HG02943 (cell line): ENCODE data around the gene SIRT4.

Source experiments
- ATAC-seq: cut with Tn5 transposase; IDR thresholded peaks from one replicate; pipeline ENCODE4 v1.9.1; 2021; ENCODE audit warnings: mild to moderate bottlenecking, low read depth, moderate library complexity; ENCODE audit not compliant: unreplicated experiment

Gene SIRT4

DNA sequence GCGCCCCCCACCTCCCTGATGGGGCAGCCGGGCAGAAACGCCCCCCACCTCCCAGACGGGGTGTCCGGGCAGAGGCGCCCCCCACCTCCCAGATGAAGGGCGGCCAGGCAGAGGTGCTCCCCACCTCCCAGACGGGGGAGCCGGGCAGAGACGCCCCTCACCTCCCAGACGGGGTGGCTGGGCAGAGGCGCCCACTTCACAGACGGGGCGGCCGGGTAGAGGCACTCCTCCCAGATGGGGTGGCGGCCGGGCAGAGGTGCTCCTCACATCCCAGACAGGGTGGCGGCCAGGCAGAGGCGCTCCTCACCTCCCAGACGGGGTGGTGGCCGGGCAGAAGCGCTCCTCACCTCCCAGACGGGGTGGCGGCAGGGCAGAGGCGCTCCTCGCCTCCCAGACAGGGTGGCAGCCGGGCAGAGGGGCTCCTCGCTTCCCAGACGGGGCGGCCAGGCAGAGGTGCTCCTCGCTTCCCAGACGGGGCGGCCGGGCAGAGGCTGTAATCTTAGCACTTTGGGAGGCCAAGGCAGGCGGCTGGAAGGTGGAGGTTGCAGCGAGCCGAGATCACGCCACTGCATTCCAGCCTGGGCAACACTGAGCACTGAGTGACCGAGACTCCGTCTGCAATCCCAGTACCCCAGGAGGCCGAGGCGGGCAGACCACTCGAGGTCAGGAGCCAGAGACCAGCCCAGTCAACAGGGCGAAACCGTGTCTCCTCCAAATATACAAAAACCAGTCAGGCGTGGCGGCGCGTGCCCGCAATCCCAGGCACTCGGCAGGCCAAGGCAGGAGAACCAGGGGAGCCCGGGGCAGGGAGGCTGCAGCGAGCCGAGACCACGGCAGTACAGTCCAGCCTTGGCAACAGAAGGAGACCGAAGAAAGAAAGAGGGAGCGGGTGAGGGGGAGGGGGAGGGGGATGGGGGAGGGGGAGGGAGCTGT is 23.7 kb upstream of the SIRT4 start:
- no peak for ATAC-seq

DNA sequence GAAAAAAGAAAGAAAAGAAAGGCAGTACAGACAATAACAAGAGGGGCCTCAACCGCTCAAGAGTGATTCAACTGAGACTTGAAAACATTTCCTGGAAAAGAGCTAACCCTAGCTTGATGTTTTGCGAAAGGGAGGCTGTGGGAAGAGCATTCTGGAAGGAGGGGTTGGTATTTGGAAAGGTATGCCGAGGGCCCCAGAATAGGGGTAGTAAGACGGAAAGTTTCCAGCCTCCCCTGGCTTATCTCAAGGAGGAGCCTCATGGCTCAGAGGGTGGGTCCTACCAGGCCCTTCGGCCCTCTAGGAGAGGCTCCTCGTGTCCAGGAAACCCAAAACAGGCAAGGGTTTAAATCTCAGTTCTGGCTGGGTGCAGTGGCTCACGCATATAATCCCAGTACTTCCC is 18.8 kb upstream of the SIRT4 start:
- ATAC-seq, result no peak

DNA sequence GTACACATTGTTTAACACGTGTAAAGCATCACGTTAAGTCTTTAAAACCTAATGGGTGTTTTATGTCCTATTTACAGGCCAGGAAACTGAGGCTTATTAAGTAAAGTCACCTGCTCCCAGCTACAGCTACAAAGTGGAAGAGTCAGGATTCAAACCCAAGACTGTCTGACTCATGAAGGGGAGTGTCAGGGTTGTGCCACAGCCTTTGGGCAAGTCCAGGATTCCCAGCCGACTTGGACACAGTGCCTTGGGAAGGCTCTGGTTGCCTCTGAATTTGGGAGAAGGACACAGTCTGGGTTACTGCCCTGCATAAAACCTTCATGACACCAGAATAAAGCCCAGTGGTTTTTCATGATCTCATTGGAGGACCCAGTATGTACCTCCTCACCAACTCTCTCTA is 17.7 kb upstream of the SIRT4 start:
- no peak for ATAC-seq

DNA sequence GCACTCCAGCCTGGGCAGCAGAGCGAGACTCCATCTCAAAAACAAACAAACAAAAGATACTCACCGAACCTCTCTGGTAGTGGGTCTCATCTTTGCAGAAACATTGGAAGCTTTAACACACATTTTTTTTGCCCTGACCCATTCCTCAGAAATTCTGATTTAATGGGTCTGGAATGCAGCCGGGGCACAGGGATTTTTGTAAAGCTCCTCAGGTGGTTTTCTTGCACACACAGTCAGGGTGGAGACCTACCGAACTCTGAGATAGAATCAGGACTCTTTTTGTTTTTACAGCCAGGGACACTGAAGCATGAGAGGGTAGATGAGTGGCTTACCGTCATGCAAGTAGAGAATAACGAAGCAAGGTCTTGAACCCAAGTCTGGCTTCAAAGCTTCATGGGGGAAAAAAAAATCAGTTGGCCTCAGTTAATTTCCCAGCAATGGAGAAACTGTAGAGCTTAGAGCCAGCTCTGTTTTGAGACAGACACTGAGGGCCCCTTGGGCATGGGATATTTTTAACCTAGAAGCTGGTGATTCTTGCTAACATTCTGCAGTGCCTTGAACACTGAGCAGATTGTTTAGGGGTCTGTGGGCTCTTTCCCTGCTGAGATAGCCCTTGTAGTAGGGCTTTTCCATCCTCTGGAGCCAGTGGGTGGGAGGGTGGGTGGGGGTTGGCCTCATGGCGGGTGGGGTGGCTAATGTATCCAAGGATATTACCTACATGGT is 15.2 kb upstream of the SIRT4 start:
- ATAC-seq, result no peak

DNA sequence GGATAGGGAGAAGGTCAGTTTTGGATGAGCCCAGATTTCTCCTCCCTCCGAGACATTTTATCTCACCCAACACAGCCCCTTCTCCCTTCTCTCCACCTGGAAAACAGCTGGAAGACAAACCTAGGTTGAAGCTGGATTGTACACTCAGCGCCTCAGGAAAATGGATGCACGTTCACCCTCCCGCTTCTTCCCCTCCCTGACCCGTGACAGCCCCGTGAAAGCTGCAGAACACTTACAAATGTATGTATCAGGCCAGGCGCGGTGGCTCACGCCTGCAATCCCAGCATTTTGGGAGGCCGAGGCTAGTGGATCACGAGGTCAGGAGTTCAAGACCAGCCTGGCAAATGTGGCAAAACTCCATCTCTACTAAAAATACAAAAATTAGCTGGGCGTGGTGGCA is 14.6 kb upstream of the SIRT4 start:
- ATAC-seq, result no peak

DNA sequence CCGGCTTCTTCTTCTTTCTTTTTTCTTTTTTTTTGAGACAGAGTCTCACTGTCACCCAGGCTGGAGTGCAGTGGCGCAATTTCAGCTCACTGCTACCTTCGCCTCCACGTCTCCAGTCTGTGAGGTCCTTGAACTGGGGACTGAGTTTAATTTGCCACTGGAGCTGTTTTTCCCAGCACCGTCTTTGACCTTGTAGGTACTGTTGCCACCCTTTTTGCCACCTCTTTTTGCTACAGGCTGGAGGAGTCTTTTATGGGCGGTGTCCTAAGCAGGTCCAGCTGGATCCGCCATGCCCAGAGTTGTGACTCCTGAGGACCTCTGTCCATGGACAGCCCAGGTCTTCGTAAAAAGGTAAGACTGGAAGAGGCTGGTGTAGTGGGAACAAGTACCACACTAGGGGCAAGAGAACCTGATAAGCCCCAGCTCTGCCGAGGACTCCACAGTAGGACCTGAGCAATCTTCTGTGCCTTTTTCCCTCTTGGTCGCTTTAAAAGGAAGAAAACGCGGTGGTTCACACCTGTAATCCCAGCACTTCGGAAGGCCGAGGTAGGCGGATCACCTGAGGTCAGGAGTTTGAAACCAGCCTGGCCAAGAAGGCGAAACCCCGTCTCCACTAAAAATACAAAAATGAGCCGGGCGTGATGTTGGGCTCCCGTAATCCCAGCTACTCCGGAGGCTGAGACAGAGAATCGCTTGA is 11.4 kb upstream of the SIRT4 start:
- no peak for ATAC-seq

DNA sequence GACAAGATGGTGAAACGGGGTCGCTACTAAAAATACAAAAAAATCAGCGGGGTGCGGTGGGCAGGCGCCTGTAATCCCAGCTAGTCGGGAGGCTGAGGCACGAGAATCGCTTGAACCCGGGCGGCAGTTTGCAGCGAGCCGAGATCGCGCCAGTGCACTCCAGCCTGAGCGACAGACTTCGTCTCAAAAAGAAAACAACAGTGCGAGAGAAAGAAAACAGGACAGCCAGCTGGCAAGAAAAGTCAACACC is 9.8 kb upstream of the SIRT4 start:
- ATAC-seq, result peak; percentile 10

DNA sequence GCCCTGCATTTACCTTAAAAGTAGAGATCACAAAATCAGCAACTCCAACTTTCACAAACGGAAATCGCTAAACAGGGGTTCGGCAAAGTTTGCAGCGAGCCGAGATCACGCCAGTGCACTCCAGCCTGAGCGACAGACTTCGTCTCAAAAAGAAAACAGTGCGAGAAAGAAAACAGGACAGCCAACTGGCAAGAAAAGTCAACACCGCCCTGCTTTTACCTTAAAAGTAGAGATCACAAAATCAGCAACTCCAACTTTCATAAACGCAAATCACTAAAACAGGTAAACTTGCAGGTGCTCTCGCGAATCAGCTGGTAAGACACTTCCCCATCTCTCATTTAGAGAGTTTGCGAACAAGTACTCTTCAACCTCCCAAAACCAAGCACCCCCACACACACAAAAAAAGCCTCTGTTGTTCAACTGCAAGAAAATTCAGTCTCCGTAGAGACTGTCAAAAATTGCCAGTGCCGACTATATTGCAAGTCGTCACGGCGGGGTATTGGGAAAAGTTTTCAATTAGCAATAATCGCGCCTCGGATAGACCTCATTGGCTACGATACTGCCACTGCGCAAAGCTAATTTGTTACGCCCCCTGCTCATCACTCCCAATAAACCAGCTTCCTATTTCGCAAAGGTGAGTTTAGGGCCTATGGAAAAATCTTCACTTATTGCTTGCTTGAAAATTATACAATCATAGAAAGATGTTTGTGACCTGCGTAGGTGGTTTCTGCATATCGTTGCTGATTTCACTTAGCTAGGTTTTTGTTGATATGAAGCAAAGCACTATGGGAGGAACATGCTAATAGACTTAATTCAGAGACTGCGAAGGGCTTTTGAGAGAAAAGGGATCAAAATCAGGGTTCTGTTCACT is 9.2 kb upstream of the SIRT4 start, which contains the start of gene RNU4-1:
Gene RNU4-1, minus strand, starts transcription at position 577 of the 871 bp plus-strand sequence.
- ATAC-seq, result peak; percentile 44

DNA sequence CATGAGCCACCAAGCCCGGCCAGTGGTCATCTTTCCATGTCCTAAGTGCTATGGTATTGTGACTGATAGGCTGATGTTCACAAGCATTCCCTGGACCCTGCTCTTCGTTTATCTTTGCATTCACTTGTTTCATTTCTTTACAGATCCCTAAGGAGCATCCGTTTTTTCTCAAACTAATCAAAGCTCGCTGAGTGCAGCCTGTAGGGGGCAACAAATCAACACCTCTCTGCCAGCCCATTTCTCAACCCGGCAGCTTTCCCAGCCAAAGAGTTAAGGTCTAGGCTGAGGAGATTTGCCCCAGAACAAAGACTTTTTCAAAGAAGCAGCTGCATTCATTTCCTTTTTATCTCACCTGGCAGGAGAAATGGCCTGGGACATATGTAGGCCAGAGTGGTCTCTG is 12.1 kb downstream of the SIRT4 start:
- no peak for ATAC-seq

DNA sequence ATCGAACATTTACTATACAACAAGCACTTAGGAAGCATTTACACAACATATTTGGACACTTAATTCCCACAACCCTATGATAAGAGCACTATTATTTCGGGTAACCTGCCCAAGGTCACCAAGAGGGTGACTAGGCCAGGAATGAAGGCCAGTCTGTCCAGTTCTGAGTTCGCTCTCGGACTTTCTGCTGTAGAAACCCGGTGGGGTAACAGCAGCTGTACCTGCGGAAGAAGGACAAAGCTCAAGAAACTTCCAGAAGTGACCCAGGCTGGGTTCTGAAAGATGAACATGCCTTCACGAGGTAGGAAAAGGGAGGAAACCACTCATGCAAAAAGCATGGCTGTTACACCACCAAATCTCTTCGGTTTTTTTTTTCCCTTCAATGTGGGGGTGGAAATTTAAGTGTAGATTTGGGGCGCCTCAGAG is 14.7 kb downstream of the SIRT4 start:
- no peak for ATAC-seq

DNA sequence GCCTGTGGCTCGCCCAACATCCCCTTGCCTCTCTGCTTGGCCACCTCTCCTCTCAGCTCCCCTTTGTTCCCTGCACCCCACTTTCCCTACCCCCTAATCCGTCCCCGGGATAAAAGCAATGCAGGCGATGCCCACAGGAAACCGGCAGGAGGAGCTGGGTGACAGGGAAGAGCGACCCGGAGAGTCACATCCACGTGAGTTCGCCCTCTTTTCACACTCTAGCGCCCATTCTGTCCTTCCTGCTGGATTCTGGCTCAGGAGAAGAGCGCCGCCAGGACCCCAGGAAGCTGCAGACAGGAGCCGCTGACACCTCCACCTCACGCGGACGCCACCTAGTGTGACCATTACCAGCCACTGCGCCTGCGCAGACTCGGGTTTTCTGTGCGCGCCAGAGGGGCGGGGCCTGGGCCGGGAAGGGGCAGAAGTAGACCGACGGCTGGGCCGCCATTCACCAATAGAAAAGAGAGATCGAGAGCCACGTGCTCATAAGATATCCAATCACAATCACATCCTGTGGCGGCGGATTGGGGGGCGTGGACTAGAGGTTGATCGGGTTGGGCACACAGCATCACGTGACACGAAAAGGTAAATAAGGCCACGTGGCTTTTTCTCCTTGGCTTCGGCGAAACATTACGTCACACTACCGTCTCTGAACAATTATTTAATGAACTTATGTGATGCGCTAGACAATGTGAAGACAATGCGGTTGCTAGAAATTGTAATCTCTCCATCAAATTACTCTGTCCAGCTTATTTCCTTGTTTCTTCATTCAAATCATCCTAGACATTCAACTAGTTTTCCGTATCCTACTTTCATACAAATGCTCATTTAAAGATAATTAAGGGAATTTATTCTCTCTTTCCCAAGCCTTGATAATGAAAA is 15.3 kb downstream of the SIRT4 start:
- ATAC-seq, result peak; percentile 98

DNA sequence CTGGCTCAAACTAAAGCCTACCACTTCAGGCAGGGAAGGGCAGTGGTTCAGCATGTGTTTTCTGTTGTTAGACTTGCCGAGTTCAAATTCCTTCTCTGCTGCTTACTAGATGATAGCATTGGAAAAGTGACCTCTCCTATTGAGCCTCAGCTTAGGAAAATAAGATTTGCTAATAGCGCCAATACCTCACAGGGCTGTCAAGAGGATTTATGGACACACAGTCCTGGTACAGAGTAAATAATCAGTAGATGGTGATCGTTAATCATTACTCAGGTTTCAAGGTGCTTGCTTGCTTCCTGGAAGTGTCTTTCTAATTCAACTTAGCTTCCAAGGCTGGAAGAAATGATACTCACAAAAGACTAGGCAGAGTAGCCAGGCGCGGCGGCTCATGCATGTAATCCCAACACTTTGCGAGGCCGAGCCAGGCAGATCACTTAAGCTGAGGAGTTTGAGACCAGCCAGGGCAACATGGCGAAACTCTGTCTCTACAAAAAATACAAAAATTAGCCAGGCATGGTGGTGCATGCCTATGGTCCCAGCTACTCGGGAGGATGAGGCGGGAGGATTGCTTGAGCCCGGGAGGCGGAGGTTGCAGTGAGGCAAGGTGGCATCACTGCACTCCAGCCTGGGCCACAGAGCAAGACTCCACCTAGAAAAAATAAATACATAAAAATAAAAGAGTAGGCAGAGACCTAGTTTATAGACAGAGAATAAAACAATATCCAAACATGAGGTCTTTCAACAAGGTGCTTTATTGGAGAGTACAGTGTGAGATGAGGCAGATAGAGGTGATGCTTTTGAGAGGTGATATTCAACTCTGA is 19.5 kb downstream of the SIRT4 start:
- no peak for ATAC-seq

DNA sequence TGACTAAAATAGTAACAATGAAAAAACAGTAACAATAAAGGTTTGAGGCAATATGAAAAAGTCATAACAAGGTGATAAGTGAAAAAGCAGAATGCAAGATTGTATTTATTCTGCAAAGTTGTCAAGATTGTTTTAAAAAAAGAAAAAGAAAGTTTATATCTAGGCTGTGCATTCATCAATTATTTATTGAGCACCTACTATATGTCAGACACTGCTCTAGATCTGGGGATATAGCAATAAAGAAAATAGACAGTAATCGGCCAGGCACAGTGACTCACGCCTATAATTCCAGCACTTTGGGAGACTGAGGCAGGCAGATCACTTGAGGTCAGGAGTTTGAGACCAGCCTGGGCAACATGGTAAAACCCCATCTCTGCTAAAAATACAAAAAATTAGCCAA is 21.7 kb downstream of the SIRT4 start:
- ATAC-seq, result no peak

DNA sequence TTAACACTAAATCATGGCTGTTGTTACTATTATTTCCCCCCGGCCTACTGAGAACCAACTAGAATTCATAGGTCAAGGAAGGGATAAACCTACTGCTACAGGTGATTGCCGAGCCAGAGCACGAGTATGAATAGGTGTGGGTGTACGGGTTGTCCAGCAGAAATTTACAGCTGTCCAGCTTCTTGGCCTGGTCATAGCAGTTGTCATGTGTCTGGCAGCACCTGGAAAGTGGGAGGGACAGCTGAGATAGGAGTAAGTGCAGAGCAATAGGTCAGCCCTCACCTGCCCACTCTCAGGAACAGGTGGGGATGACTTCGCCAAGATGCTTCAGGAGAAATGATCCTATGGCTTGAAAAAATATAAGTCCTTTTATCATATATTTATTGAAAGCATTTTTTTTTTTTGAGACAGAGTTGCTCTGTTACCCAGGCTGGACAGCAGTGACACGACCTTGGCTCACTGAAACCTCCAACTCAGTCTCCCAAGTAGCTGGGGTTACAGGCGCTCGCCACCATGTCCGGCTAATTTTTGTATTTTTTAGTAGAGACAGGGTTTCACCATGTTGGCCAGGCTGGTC is 22.8 kb downstream of the SIRT4 start:
- no peak for ATAC-seq

DNA sequence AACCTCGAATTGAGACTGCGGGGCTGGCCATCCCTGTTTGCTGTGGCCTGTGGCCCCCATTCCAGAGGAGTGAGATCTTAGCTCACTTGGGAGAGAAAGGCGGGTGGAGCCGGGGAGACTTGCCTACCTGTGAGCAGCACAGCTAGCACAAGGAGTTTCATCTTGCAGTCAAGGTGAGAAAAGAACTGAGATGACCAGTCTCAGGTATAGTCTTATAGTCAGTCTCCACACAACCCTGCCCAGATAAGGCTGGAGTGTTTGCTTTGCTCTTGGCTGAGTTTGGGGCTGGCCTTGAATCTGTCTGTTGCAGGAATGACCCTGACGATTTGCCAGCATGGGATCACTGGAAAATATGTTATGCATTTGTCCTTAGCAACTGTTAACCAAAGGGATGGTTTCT is 25.5 kb downstream of the SIRT4 start, which contains the start of gene PLA2G1B:
Gene PLA2G1B, minus strand, starts transcription at position 187 of the 400 bp plus-strand sequence. Its CDS starts 26 bp downstream, at position 161.
- no peak for ATAC-seq

DNA sequence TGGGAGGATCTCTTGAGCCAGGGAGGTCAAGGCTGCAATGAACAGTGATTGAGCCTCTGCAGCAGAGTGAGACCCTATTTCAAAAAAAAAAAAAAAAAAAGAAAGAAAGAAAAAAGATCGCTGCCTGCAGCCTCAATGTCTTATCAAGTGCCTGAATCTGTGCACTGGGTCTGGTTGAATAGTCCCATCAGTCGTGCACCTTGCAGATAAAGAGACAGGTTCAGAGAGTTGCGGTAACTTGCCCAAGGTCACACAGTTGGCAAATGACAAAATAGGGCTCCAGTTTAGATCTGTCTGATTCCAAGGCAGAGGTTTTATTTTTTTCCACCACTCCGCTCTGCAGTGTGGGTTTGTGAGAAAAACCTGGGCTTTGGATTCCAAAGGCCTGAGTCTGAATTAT is 26.1 kb downstream of the SIRT4 start:
- ATAC-seq, result no peak

DNA sequence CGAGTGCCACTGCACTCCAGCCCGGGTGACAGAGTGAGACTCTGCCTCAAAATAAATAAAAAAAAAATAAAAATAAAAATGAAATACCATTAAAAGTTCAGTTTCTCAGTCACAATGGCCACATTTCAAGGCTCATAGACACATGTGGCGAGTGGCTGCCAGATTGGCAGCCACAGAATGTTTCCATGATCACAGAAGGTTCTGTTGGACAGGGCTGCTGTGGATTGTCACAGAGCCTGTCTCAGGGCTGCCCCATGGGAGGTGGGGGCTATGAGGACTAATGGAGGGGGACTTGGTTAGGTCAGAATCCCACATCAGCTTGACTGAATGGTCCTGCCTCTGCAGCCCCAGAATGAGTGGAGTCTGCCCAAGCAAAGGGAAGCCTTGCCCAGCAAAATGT is 29.3 kb downstream of the SIRT4 start:
- no peak for ATAC-seq

DNA sequence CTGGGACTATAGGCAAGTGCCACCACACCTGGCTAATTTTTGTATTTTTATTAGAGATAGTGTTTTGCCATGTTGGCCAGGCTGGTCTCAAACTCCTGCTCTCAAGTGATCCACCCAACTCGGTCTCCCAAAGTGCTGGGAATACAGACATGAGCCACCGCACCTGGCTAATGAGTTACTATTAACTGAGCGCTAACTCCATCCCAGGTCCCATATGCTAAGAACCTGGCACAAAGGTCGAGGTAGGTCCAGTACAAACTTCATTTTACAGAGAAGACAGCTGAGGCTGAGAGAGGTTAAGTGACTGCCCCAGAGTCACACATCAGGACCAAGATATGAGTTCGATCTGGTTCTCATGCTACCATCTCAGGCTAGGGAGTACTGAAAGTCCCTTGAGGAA is 29.9 kb downstream of the SIRT4 start:
- no peak for ATAC-seq
